K562 (cell line): Measurements from ENCODE around the gene RGL4. TPM values are rescaled to one million over a fixed set of nuclear protein-coding genes. Genes with fewer than 3 reads are reported as not detected.

Experiments used
- ARID1B ChIP-seq: fragments of 450-650 bp; IDR thresholded peaks from 2 replicates; pipeline ENCODE4 v1.6.1; 2016; ENCODE audit warnings: antibody characterized with exemption, mild to moderate bottlenecking, inconsistent platforms
- CEBPB ChIP-seq: fragments of 450-650 bp; IDR thresholded peaks from 2 replicates; pipeline ENCODE4 v1.6.1; 2016; ENCODE audit warnings: missing genetic modification characterization, missing compliant biosample characterization
- ETS2 ChIP-seq: IDR thresholded peaks from 2 replicates; pipeline ENCODE4 v1.6.1; 2016; ENCODE audit warnings: borderline replicate concordance, missing genetic modification characterization, mild to moderate bottlenecking, moderate library complexity, missing compliant biosample characterization; ENCODE audit not compliant: poor library complexity, severe bottlenecking
- FOXK1 ChIP-seq: sonication (generic); formaldehyde crosslinking; IDR thresholded peaks from 2 replicates; pipeline ENCODE4 v1.8.0; 2022; ENCODE audit warnings: missing genetic modification reagents, mild to moderate bottlenecking, borderline replicate concordance
- HNRNPH1 ChIP-seq: fragments of 200-400 bp; formaldehyde crosslinking; optimal IDR thresholded peaks from 2 replicates; pipeline ENCODE3; 2017; ENCODE audit warnings: low read depth, mild to moderate bottlenecking, low read length, moderate library complexity
- ILF3 ChIP-seq: fragments of 450-650 bp; IDR thresholded peaks from 2 replicates; pipeline ENCODE4 v1.6.1; 2018; ENCODE audit warnings: antibody characterized with exemption, mild to moderate bottlenecking, moderate library complexity, borderline replicate concordance
- JUNB ChIP-seq: fragments of 450-650 bp; formaldehyde crosslinking; conservative IDR thresholded peaks from 2 replicates; pipeline ENCODE4 v1.4.0; 2020; ENCODE audit warnings: mild to moderate bottlenecking
- PTBP1 ChIP-seq: fragments of 200-400 bp; formaldehyde crosslinking; IDR thresholded peaks from 2 replicates; pipeline ENCODE4 v1.6.1; 2017; ENCODE audit warnings: low read depth, low read length
- TCF3 ChIP-seq: sonication (generic); formaldehyde crosslinking; IDR thresholded peaks from 2 replicates; pipeline ENCODE4 v1.4.0; 2020; ENCODE audit warnings: mild to moderate bottlenecking, missing genetic modification reagents
- ZBED1 ChIP-seq: IDR thresholded peaks from 2 replicates; pipeline ENCODE4 v1.6.1; 2014
- ZC3H11A ChIP-seq: IDR thresholded peaks from 2 replicates; pipeline ENCODE4 v1.6.1; 2012; ENCODE audit warnings: low read depth, low read length, improper control_type of control experiment
- ZNF217 ChIP-seq: sonication (generic); formaldehyde crosslinking; IDR thresholded peaks from 2 replicates; pipeline ENCODE4 v1.8.0; 2022; ENCODE audit warnings: mild to moderate bottlenecking, missing genetic modification reagents
- ZNF23 ChIP-seq: fragments of 250-450 bp; sonication (Bioruptor Pico); IDR thresholded peaks from 2 replicates; pipeline ENCODE4 v1.4.0; 2020; ENCODE audit warnings: mild to moderate bottlenecking
- ZNF324 ChIP-seq: fragments of 250-450 bp; sonication (Bioruptor Pico); IDR thresholded peaks from 2 replicates; pipeline ENCODE4 v1.4.0; 2020; ENCODE audit warnings: mild to moderate bottlenecking
- ZNF445 ChIP-seq: fragments of 250-450 bp; sonication (Bioruptor Pico); IDR thresholded peaks from 2 replicates; pipeline ENCODE4 v1.4.0; 2020; ENCODE audit warnings: low read depth, mild to moderate bottlenecking, moderate library complexity
- polyA plus RNA-seq, 8 experiments: library from polyadenylated mRNA; depleted of rRNA in 4 of 8; stranded (reverse) in 5 of 8; unstranded in 3 of 8; fragments of >200 nt; fragmentation: Nextera tagmentation in 2 of 8; fragmentation: Illumina TruSeq in 1 of 8; extraction: Ambion mirVana in 2 of 8; extraction: Trizol in 1 of 8; gene quantifications; 2 replicates each; pipeline versions ENCODE4 v1.2.1 to v1.2.3, GENCODE V29; 2011 to 2014; ENCODE audit warnings: inconsistent platforms in 1 of 8, missing spikeins in 1 of 8
- total RNA-seq, 7 experiments: library from RNA; depleted of rRNA in 6 of 7; stranded (reverse); fragments of >200 nt in 6 of 7; fragmentation: Illumina TruSeq in 2 of 7; extraction: Trizol in 2 of 7; gene quantifications; 2 replicates each; pipeline versions ENCODE4 v1.2.1 to v1.2.3, GENCODE V29; 2011 to 2021; ENCODE audit warnings: low replicate concordance in 1 of 7
- TF ChIP-seq, protein P1 (sequence below): sonication (generic); formaldehyde crosslinking; IDR thresholded peaks from 2 replicates; pipeline ENCODE4 v1.8.1; 2022; ENCODE audit warnings: missing genetic modification reagents
- TF ChIP-seq, protein P2 (sequence below): sonication (generic); formaldehyde crosslinking; IDR thresholded peaks from 2 replicates; pipeline ENCODE4 v1.8.0; 2023; ENCODE audit warnings: missing genetic modification reagents, mild to moderate bottlenecking, borderline replicate concordance
- TF ChIP-seq, protein P3 (sequence below): sonication (generic); formaldehyde crosslinking; IDR thresholded peaks from 2 replicates; pipeline ENCODE4 v1.8.1; 2023; ENCODE audit warnings: mild to moderate bottlenecking, missing genetic modification reagents
- TF ChIP-seq, protein P4 (sequence below): fragments of 450-650 bp; IDR thresholded peaks from 2 replicates; pipeline ENCODE4 v1.6.1; 2016

The RGL4 gene
- total and polyA plus RNA-seq, 9 of the 15 experiments (the other 6 are each of a cell fraction or from before 2014, with no cell fraction given): not detected

DNA sequence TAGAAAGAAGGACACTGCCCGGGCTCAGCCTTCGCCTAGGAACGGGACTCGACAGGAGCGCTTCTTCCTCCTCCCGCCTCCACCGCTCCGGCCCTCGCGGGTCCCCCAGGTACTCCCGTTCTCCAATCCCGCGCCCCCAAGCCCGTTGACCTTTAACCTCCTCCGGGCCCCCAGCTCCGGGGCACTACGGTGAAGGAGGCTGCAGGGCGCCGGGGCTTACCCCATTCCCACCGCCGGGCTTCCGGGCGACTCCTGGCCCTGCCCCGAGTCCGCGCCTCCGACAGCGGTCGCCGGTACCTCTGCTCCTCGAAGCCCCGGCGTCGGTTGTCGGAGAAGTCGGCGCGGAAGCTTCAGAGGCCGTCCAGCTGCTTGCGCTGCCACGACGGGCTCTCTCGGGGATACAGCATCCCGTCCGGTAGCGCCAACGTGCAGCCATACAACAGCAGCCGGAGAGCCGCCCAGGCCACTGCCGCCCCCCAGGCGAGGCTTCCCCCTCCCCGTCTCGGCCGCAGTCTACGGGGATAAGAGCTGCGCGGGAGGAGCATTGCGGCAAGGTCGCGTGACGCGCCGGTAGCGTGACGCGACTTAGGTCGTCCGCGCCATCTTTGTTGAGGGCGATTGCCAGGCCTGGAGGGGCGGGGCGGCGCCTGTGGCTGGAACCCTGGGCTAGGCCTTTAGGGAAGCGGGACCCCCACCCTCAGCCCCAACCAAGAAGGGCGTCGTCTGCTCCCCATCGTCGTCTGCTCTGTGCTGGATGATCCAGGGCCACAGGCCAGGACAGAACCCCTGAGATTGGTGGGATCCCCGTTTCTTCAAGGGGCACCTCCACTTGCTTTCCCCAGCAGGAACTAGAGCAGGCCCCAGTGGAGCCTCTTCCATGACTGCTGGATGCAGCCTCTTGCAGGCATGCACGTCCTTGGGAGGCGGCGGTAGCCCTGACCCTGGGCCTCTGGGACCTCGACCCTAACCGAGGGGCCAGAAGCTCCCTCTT, 26.3 kb downstream of the RGL4 start (continued):
- TF ChIP-seq PTBP1: no peak
- TF ChIP-seq, protein P1, sequence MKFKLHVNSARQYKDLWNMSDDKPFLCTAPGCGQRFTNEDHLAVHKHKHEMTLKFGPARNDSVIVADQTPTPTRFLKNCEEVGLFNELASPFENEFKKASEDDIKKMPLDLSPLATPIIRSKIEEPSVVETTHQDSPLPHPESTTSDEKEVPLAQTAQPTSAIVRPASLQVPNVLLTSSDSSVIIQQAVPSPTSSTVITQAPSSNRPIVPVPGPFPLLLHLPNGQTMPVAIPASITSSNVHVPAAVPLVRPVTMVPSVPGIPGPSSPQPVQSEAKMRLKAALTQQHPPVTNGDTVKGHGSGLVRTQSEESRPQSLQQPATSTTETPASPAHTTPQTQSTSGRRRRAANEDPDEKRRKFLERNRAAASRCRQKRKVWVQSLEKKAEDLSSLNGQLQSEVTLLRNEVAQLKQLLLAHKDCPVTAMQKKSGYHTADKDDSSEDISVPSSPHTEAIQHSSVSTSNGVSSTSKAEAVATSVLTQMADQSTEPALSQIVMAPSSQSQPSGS (CRISPR knock-in tag): no peak
- no peak for TF ChIP-seq ETS2 (tag)
- no peak for TF ChIP-seq FOXK1
- TF ChIP-seq ILF3: no peak
- TF ChIP-seq, protein P2, sequence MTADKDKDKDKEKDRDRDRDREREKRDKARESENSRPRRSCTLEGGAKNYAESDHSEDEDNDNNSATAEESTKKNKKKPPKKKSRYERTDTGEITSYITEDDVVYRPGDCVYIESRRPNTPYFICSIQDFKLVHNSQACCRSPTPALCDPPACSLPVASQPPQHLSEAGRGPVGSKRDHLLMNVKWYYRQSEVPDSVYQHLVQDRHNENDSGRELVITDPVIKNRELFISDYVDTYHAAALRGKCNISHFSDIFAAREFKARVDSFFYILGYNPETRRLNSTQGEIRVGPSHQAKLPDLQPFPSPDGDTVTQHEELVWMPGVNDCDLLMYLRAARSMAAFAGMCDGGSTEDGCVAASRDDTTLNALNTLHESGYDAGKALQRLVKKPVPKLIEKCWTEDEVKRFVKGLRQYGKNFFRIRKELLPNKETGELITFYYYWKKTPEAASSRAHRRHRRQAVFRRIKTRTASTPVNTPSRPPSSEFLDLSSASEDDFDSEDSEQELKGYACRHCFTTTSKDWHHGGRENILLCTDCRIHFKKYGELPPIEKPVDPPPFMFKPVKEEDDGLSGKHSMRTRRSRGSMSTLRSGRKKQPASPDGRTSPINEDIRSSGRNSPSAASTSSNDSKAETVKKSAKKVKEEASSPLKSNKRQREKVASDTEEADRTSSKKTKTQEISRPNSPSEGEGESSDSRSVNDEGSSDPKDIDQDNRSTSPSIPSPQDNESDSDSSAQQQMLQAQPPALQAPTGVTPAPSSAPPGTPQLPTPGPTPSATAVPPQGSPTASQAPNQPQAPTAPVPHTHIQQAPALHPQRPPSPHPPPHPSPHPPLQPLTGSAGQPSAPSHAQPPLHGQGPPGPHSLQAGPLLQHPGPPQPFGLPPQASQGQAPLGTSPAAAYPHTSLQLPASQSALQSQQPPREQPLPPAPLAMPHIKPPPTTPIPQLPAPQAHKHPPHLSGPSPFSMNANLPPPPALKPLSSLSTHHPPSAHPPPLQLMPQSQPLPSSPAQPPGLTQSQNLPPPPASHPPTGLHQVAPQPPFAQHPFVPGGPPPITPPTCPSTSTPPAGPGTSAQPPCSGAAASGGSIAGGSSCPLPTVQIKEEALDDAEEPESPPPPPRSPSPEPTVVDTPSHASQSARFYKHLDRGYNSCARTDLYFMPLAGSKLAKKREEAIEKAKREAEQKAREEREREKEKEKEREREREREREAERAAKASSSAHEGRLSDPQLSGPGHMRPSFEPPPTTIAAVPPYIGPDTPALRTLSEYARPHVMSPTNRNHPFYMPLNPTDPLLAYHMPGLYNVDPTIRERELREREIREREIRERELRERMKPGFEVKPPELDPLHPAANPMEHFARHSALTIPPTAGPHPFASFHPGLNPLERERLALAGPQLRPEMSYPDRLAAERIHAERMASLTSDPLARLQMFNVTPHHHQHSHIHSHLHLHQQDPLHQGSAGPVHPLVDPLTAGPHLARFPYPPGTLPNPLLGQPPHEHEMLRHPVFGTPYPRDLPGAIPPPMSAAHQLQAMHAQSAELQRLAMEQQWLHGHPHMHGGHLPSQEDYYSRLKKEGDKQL: no peak
- no peak for TF ChIP-seq ARID1B
- no peak for TF ChIP-seq CEBPB (tag)
- TF ChIP-seq ZNF23 (CRISPR knock-in tag): no peak
- TF ChIP-seq, protein P3, sequence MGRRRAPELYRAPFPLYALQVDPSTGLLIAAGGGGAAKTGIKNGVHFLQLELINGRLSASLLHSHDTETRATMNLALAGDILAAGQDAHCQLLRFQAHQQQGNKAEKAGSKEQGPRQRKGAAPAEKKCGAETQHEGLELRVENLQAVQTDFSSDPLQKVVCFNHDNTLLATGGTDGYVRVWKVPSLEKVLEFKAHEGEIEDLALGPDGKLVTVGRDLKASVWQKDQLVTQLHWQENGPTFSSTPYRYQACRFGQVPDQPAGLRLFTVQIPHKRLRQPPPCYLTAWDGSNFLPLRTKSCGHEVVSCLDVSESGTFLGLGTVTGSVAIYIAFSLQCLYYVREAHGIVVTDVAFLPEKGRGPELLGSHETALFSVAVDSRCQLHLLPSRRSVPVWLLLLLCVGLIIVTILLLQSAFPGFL (CRISPR knock-in tag): no peak
- TF ChIP-seq TCF3 (CRISPR knock-in tag): no peak
- TF ChIP-seq, protein P4, sequence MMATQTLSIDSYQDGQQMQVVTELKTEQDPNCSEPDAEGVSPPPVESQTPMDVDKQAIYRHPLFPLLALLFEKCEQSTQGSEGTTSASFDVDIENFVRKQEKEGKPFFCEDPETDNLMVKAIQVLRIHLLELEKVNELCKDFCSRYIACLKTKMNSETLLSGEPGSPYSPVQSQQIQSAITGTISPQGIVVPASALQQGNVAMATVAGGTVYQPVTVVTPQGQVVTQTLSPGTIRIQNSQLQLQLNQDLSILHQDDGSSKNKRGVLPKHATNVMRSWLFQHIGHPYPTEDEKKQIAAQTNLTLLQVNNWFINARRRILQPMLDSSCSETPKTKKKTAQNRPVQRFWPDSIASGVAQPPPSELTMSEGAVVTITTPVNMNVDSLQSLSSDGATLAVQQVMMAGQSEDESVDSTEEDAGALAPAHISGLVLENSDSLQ: no peak
- TF ChIP-seq JUNB (CRISPR knock-in tag): no peak
- no peak for TF ChIP-seq ZBED1
- TF ChIP-seq ZNF324 (CRISPR knock-in tag): no peak
- no peak for TF ChIP-seq ZNF445
- no peak for TF ChIP-seq ZC3H11A
- no peak for TF ChIP-seq HNRNPH1
- no peak for TF ChIP-seq ZNF217 (CRISPR knock-in tag)
